Breast epithelium (tissue), 3 donors: Measurements from ENCODE around the gene CTRL.

ENCODE experiments used
- CTCF ChIP-seq, 3 donors: fragments of 450-650 bp; IDR thresholded peaks; one replicate each; pipeline ENCODE4 v1.5.1; 2016 to 2017; ENCODE audit warnings: antibody characterized with exemption in 3 of 3, mild to moderate bottlenecking in 3 of 3, moderate library complexity in 3 of 3
- POLR2A ChIP-seq: fragments of 450-650 bp; IDR thresholded peaks from one replicate; pipeline ENCODE4 v1.6.1; 2016; ENCODE audit warnings: antibody characterized with exemption, mild to moderate bottlenecking, moderate library complexity

GRCh38 chr16:67977005-67977404, 45.3 kb upstream of the CTRL start:
- no peak for TF ChIP-seq CTCF (IDR thresholded peaks at IDR 0.05)
- no peak for TF ChIP-seq POLR2A
